ENCODE measurements around the gene NDUFS3.

- TF ChIP-seq CTCF (conservative IDR thresholded peaks at IDR 0.05) (no peak), EZH2 (IDR thresholded peaks at IDR 0.05; ENCODE audit: low read depth) (no peak)
Measured at GRCh38 chr11:47577460-47578041, 1.3 kb upstream of the NDUFS3 start.
